Measurements from ENCODE around the gene SV2C.

Gene SV2C

GRCh38 chr5:76144513-76145274 is 61.5 kb downstream of the SV2C start:
- no peaks in the 10 kb centered on the region for H3K36me3 ChIP-seq
- H3K9me3 ChIP-seq = no peaks in the 10 kb centered on the region
- H3K27me3 ChIP-seq = no peaks in the 10 kb centered on the region
- intact Hi-C loops (cut with DNase I; ENCODE audit: low total_unique reads) = no loop called here
- no peaks in the 10 kb centered on the region for H3K4me1 ChIP-seq
- DNase-seq = no peak
- TF ChIP-seq CTCF (IDR thresholded peaks at IDR 0.05) = no peak
- no peak overlapping the region for H3K4me3 ChIP-seq
- no peak overlapping the region for H3K27ac ChIP-seq

- H3K27ac ChIP-seq = no peak overlapping the region
- no peaks in the 10 kb centered on the region for H3K36me3 ChIP-seq
- H3K27me3 ChIP-seq = no peaks in the 10 kb centered on the region
- no peaks in the 10 kb centered on the region for H3K9me3 ChIP-seq
- DNase-seq = no peak
- no peak for TF ChIP-seq CTCF (IDR thresholded peaks at IDR 0.05)
- H3K4me3 ChIP-seq = no peak overlapping the region
- intact Hi-C loops (cut with DNase I; ENCODE audit: low total_unique reads) = no loop called here
- no peaks in the 10 kb centered on the region for H3K4me1 ChIP-seq
Measured at GRCh38 chr5:76145945-76146344, 62.8 kb downstream of the SV2C start.

- no peak for TF ChIP-seq CTCF (IDR thresholded peaks at IDR 0.05)
Measured at GRCh38 chr5:76149636-76150035, 66.5 kb downstream of the SV2C start.

GRCh38 chr5:76152161-76152560 is 69.0 kb downstream of the SV2C start:
- TF ChIP-seq CTCF (IDR thresholded peaks at IDR 0.05) = no peak
- Histone ChIP-seq H3K27me3 (no peaks in the 10 kb centered on the region), H3K27ac (no peak overlapping the region), H3K36me3 (no peaks in the 10 kb centered on the region), H3K4me1 (no peaks in the 10 kb centered on the region), H3K4me3 (no peak overlapping the region), H3K9me3 (no peaks in the 10 kb centered on the region)
- intact Hi-C loops (cut with DNase I; ENCODE audit: low total_unique reads) = no loop called here
- DNase-seq = no peak

More at GRCh38 chr5:76149636-76150035, 66.5 kb downstream of the SV2C start:
- H3K4me3 ChIP-seq = no peak overlapping the region
- no peaks in the 10 kb centered on the region for H3K36me3 ChIP-seq
- intact Hi-C loops (cut with DNase I; ENCODE audit: low total_unique reads) = no loop called here
- no peaks in the 10 kb centered on the region for H3K27me3 ChIP-seq
- no peak overlapping the region for H3K27ac ChIP-seq
- DNase-seq = no peak
- H3K4me1 ChIP-seq = no peaks in the 10 kb centered on the region
- no peaks in the 10 kb centered on the region for H3K9me3 ChIP-seq

GRCh38 chr5:76152700-76153099 is 69.5 kb downstream of the SV2C start:
- H3K27me3 ChIP-seq = no peaks in the 10 kb centered on the region
- no peaks in the 10 kb centered on the region for H3K4me1 ChIP-seq
- H3K27ac ChIP-seq = no peak overlapping the region
- H3K4me3 ChIP-seq = no peak overlapping the region
- no peak for TF ChIP-seq CTCF (IDR thresholded peaks at IDR 0.05)
- H3K9me3 ChIP-seq = no peaks in the 10 kb centered on the region
- no peak for DNase-seq
- intact Hi-C loops (cut with DNase I; ENCODE audit: low total_unique reads) = no loop called here
- no peaks in the 10 kb centered on the region for H3K36me3 ChIP-seq
